GM21390 (cell line): ENCODE data around the gene CDKN1B.
A peak's percentile ranks its signal among the peaks of the same experiment; 100 is the strongest.
"Not testable (repeated sequence)": the region's sequence is repeated elsewhere in the genome, so short reads cannot be mapped to it uniquely, and the experiment has no call there.

Experiments used
- ATAC-seq: cut with Tn5 transposase; IDR thresholded peaks from one replicate; pipeline ENCODE4 v1.9.1; 2021; ENCODE audit not compliant: unreplicated experiment

CDKN1B gene

GRCh38 chr12:12723681-12724420 lies 6.7 kb downstream of the CDKN1B start:
- no peak for ATAC-seq

- ATAC-seq: peak; percentile 13
Observed at GRCh38 chr12:12724421-12725085, 7.4 kb downstream of the CDKN1B start.

GRCh38 chr12:12725086-12725955 lies 8.2 kb downstream of the CDKN1B start:
- ATAC-seq: peak; percentile 61

GRCh38 chr12:12725956-12726554 lies 8.9 kb downstream of the CDKN1B start:
- ATAC-seq: no peak

- ATAC-seq: no peak
Observed at GRCh38 chr12:12726555-12727093, 9.5 kb downstream of the CDKN1B start.

GRCh38 chr12:12731178-12731577 lies 14.0 kb downstream of the CDKN1B start:
- no peak for ATAC-seq

GRCh38 chr12:12731785-12732184 lies 14.6 kb downstream of the CDKN1B start:
- no peak for ATAC-seq

- ATAC-seq: no peak
Observed at GRCh38 chr12:12733118-12733517, 15.9 kb downstream of the CDKN1B start.

GRCh38 chr12:12734054-12734453 lies 16.9 kb downstream of the CDKN1B start:
- no peak for ATAC-seq

GRCh38 chr12:12734561-12735071 lies 17.4 kb downstream of the CDKN1B start:
- ATAC-seq: no peak

- no peak for ATAC-seq
Observed at GRCh38 chr12:12735301-12735700, 18.1 kb downstream of the CDKN1B start.

GRCh38 chr12:12736759-12737676 lies 19.9 kb downstream of the CDKN1B start:
- ATAC-seq: peak; percentile 73

- ATAC-seq: not testable (repeated sequence)
Observed at GRCh38 chr12:12738152-12738551, 21.0 kb downstream of the CDKN1B start.

- no peak for ATAC-seq
Observed at GRCh38 chr12:12741660-12742059, 24.5 kb downstream of the CDKN1B start.

- no peak for ATAC-seq
Observed at GRCh38 chr12:12744546-12745305, 27.6 kb downstream of the CDKN1B start.

- no peak for ATAC-seq
Observed at GRCh38 chr12:12745576-12746211, 28.5 kb downstream of the CDKN1B start.

GRCh38 chr12:12747278-12747677 lies 30.1 kb downstream of the CDKN1B start:
- no peak for ATAC-seq

GRCh38 chr12:12748044-12748443 lies 30.9 kb downstream of the CDKN1B start:
- ATAC-seq: no peak
